ELR (cell line): Measurements from ENCODE around the gene BRD3.

Experiments used
- DNase-seq: peaks from one replicate; pipeline ENCODE4 v3.0.0-alpha.2; 2015; ENCODE audit warnings: low read depth

The BRD3 gene

DNA sequence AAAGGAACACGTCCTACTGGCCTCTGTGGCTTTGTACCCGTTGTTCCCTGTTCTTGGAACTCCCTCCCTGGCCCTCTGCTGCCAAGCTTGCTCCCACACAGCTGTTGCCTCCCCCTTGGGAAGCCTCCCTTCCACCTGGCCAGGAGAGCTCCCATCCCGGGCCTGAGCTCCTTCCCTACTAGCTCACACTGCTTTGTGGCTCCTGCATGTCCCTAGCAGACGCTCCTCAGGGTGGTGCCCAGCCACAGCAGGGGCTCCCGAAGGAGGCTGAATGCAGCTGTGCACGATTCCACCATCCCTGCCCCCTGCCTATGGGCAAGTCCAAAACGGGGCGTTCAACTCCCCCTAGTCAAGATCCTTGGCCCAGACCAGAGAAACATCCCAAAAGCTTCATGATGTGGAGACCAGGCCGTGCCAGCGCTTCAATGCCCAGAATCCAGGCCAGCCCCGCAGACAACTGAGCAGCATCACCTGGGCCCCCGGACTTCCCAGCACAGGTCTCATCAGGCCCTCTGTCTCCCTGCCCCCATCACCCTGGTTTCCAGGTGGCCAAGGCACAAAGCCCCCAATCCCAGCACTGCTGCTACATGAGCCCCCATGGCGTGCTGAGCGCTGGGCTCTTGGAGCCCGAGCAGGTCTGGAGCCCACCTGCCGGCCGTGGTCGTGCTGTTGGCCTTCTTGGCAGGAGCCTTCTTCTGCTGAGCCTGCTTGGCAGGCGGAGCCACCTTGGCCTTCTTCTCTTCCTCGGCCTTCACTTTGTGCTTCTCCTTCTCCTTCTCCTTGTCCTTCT, 28.2 kb downstream of the BRD3 start:
- DNase-seq, result no peak

- DNase-seq, result no peak
Measured at GRCh38 chr9:134037641-134038040, 30.2 kb downstream of the BRD3 start.

DNA sequence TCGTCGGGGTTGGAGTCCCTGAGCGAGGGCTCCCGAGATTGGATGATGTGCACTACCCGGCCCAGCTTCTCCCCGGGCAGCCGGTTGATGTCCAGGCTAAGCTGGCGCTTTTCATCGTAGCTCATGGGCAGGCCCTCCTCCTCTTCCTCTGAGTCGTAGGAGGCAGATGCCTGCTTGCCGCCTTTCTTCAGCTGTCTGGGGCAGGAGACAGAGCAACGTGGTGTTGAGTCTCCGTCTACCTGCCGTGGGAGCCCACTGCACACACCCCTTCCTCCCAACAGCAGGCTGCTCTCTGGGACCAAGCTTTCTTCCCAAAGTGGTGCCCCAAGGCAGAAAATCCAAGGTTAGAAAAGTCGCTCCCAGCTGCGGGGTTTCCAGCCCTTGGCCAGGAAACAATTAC, 31.7 kb downstream of the BRD3 start:
- DNase-seq, result no peak

GRCh38 chr9:134035041-134036039, 32.5 kb downstream of the BRD3 start:
- no peak for DNase-seq

GRCh38 chr9:134034215-134035040, 33.4 kb downstream of the BRD3 start:
- no peak for DNase-seq

- no peak for DNase-seq
Measured at GRCh38 chr9:134033516-134034214, 34.2 kb downstream of the BRD3 start.

GRCh38 chr9:134032456-134033222, 35.2 kb downstream of the BRD3 start:
- no peak for DNase-seq

- no peak for DNase-seq
Measured at GRCh38 chr9:134031783-134032182, 36.0 kb downstream of the BRD3 start.

DNA sequence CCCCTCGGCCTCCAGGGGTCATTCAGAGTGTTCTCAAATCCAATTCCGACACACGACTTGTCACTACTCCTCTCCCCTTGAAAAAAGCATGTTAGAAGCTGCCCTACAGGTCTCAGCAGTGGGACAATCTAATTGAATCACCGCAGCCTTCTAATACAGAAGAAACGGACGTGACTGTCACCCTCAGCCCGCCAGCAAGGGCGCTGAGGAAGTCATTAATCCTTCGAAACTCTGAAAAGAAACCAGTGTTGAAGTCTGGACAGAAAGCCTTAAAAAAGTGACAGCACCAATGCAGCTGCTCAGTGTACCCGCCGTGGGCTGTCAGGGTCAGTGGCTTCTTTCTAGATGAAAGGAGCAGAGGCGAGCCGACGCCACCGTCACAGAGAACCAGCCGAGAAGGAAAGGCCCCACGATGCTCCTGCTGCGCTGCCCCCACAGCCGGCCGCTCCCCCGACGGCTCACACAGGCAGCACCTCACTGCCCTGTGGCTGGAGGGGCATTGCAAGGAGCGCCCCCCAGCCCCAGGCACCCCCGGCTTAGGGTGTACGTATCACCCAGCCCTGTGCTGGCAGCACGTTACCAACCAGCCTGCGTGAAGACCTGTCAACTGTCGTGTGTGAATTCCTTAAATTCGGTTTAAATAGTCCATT, 36.9 kb downstream of the BRD3 start:
- no peak for DNase-seq

GRCh38 chr9:134029248-134030226, 38.3 kb downstream of the BRD3 start:
- no peak for DNase-seq

GRCh38 chr9:134028575-134029247, 39.1 kb downstream of the BRD3 start:
- DNase-seq, result no peak

DNA sequence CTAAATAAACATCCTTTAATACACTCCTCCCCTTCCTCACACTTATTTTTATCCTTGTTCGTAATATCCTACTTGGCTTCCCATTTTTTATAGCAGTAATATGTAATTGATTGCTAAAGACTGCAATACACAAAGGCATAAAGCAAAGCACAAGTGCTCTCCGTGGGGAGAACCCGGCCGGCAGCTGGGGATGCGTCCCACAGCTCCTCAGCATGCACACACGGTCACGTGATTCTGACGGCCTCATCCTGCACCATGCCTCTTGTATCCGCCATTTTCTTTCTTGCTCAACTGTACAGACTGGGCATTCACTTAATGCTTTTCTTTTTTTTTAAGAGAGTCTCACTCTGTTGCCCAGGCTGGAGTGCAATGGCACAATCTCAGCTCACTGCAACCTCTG, 39.8 kb downstream of the BRD3 start:
- DNase-seq, result no peak

DNA sequence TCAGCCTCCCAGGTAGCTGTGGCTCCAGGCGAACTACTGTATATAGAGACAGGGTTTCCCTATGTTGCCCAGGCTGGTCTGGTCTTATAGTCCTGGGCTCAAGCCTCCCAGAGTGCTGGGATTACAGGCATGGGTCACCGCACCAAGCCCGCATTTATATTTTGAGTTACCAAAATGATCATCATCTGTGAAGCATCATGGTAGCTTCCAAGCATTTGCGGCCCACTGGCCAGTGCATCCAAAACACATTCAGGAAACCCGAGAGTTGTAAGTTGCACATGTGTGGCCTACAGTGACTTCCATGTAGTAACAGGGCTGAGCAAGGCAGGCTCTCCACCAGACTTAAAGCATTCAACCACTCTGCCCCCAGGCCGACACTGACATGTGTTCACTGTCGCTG, 40.3 kb downstream of the BRD3 start:
- DNase-seq, result no peak

DNA sequence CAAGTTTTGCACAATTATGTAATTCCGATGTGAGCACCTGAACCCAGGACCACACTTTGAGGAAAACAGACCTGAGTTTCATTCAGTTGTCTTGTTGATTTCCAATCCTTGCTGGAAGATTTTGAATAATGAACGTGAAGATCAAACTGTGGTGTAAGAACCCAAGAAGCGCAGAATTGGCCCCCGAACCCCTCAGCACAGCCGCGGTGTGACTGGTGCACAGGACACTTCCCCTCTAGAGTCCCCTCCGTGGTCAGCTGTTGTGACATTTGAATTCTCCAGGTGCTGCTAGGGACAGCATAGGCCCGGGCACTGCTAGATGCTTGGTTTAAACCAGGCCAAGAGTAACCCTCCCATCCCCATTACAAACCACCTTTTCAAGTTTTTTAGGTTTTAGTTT, 40.8 kb downstream of the BRD3 start:
- DNase-seq, result no peak

DNA sequence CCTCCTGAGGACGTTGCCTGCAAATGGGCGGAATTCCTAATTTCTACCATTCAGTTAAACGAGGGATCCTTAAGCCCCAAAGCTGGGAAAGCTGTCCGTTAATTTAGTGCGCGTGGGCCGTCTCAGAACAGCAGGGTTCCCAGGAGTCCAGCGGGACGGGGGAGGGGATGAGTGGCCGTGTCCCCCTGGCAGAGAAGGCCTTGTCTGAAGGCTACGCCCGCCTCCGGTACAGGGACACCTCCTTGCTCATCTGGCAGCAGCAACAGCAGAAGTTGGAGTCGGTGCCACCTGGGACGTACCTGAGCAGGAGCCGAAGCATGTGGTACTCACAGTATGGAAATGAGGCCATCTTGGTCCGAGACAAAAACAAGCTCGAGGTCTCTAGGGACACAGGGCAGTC, 41.2 kb downstream of the BRD3 start:
- no peak for DNase-seq

DNA sequence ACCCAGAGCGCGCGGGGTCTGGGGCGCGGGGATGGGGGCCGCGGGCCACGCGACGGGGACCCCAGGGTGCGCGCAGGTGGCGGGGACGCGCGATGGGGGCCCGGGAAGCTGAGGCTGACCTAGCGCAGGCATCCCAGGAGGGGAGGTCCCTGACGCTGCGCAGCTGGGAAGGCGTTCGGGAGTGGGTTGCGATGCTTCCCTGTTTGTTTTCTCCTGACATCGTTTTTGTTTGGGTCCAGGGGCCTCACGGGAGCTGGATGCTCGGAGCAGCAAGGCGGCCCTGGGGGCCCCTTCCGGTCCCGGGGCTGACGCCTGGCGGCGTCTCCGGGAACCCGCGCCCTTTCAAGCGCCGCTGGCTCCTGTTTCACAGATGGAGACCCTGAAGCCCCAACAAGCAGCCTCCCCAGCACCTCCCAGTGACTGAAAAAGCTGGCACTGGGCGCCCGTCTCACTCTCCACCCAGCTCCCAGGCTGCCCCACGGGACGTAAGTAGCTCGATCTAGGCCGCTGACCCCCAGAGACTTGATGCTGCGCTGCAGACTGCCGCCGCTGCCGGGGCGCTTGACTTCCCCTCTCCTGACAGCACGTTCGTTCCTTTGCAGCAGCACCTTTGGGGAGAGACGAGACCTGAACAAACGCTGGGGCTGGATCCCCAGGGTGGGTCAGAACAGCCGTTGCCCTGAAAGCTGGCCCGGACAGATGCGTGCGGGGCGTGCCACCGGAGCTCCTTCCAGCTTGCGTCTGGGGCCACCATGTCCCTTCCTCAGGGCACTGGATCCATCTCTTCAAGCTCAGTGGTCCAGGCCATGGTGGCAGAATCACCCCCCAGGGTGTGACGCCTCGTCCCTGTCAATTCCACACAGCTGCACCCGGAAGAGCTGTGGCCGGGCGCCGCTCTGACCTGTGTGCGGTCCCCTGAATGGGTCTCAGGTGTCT, 42.0 kb downstream of the BRD3 start:
- peak; percentile 67 for DNase-seq
